HAP-1 (cell line): Measurements from ENCODE around the gene FSD1.
"Not testable (repeated sequence)": the region's sequence is repeated elsewhere in the genome, so short reads cannot be mapped to it uniquely, and the experiment has no call there.

Experiments used
- DNase-seq, 2 experiments: peaks; one replicate each; pipeline ENCODE4 v3.0.0-alpha.2; 2016 to 2020; ENCODE audit warnings: low spot score in 2 of 2
- H3K27me3 ChIP-seq: fragments of 250-450 bp; sonication (Bioruptor Pico); 2 replicates; pipeline ENCODE4 v1.5.1; 2020; ENCODE audit warnings: low read depth, mild to moderate bottlenecking, moderate library complexity
- H3K36me3 ChIP-seq: fragments of 250-450 bp; sonication (Bioruptor Pico); replicated peaks from 2 replicates; pipeline ENCODE4 v1.5.1; 2020; ENCODE audit warnings: mild to moderate bottlenecking
- H3K4me1 ChIP-seq: fragments of 250-450 bp; sonication (Bioruptor Pico); 2 replicates; pipeline ENCODE4 v1.5.1; 2020; ENCODE audit warnings: mild to moderate bottlenecking
- H3K4me3 ChIP-seq: fragments of 250-450 bp; sonication (Bioruptor Pico); 2 replicates; pipeline ENCODE4 v1.5.1; 2020; ENCODE audit warnings: mild to moderate bottlenecking, moderate library complexity
- H3K9me3 ChIP-seq: fragments of 250-450 bp; sonication (Bioruptor Pico); 2 replicates; pipeline ENCODE4 v1.5.1; 2020; ENCODE audit warnings: mild to moderate bottlenecking, moderate library complexity
- in situ Hi-C: fragments of 300-500 bp; cut with MboI; formaldehyde crosslinking; loops from 3 replicates; pipeline ENCODE4 v1.14.3; 2020; ENCODE audit warnings: low sequenced_read_pairs, inconsistent platforms, mixed read lengths

FSD1 gene

DNA sequence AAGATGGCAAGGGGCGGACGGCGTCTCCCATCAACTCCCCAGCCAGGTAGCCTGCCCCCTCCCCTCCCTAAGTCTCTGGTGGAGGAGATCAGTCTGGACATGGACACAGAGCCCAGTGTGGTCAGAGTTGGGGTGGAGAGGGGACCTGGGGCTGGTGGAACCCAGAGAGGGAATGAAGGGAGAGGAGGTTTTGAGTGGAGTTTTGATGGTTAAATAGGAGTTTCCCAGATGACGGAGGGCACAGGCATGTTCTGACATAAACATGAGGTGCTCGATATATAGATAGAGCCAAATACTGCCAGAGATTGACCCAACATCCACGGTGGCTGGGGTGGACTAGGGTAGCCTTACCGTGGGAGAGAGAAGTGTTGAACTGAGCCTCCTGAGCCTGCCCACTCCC is 14.1 kb downstream of the FSD1 start:
- Histone ChIP-seq H3K9me3 (no peaks in the 10 kb centered on the region), H3K36me3 (peaks cover 12% of the 10 kb centered on the region), H3K4me1 (no peaks in the 10 kb centered on the region), H3K4me3 (no peak overlapping the region), H3K27me3 (no peaks in the 10 kb centered on the region)
- in situ Hi-C loops, result no loop called here
- no peak for DNase-seq

DNA sequence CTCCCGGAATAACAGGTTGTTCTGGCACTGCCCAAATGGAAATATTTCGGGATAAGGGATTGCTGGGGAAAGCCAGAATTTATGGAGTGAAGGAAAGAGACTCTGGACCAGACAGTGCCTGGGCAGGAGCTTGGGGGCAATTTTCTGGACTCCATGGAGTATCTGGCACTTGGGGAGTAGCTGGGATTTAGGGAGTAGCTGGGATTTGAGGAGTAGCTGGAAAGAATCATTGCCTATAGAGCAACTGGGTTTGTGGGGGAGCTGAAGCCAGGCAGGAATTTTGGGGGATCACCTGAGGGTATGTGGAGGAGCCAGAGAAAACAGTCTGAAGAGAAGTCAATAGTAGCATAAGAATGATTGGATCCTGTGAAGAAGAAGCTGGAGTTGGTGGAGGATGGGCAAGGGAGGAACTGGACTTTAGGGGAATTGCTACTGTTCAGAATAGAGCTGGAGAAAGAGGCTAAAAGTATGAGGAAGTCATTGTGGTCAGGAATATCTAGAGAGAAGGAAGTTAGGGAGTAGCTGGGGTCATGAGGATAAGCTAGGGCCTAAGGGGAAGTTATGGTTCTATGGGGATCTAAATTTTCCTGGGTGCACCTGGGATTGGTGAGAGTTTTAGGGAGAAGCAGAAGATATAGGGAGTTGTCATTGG is 14.8 kb downstream of the FSD1 start:
- no peaks in the 10 kb centered on the region for H3K4me1 ChIP-seq
- H3K9me3 ChIP-seq, result no peaks in the 10 kb centered on the region
- H3K27me3 ChIP-seq, result no peaks in the 10 kb centered on the region
- DNase-seq, result no peak
- H3K36me3 ChIP-seq, result peaks cover 12% of the 10 kb centered on the region
- no peak overlapping the region for H3K4me3 ChIP-seq
- in situ Hi-C loops, result no loop called here

GRCh38 chr19:4320419-4320818 is 16.0 kb downstream of the FSD1 start:
- H3K4me3 ChIP-seq, result no peak overlapping the region
- H3K4me1 ChIP-seq, result no peaks in the 10 kb centered on the region
- H3K36me3 ChIP-seq, result peaks cover 12% of the 10 kb centered on the region
- H3K27me3 ChIP-seq, result no peaks in the 10 kb centered on the region
- no peak for DNase-seq
- in situ Hi-C loops, result no loop called here
- H3K9me3 ChIP-seq, result no peaks in the 10 kb centered on the region

GRCh38 chr19:4322942-4323665 is 18.7 kb downstream of the FSD1 start:
- no peaks in the 10 kb centered on the region for H3K27me3 ChIP-seq
- no peaks in the 10 kb centered on the region for H3K9me3 ChIP-seq
- no peak for DNase-seq
- H3K4me1 ChIP-seq, result peaks cover 7% of the 10 kb centered on the region
- no peaks in the 10 kb centered on the region for H3K36me3 ChIP-seq
- in situ Hi-C loops, result no loop called here
- H3K4me3 ChIP-seq, result no peak overlapping the region

DNA sequence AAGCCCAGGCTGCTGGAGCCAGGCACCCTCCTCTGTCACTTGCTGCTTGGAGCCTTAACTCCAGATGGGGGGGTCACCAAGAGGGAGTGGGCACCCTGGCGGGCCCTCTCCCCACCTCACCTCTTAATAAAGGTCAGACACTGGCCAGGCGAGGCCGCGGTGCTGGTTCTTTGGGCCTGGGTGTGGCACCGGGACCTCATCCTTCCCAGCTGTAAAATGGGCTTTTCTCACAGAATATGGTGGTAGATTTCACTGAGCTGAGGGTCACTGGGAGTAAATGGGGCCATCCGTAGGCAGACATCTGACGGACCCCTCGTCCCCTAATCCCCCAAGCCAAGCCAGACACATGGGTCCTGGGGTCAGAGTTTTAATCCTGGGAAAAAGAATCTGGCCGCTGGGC is 19.3 kb downstream of the FSD1 start:
- no peak for DNase-seq
- peaks cover 7% of the 10 kb centered on the region for H3K4me1 ChIP-seq
- H3K36me3 ChIP-seq, result no peaks in the 10 kb centered on the region
- no peaks in the 10 kb centered on the region for H3K9me3 ChIP-seq
- no peaks in the 10 kb centered on the region for H3K27me3 ChIP-seq
- no peak overlapping the region for H3K4me3 ChIP-seq
- in situ Hi-C loops, result no loop called here

DNA sequence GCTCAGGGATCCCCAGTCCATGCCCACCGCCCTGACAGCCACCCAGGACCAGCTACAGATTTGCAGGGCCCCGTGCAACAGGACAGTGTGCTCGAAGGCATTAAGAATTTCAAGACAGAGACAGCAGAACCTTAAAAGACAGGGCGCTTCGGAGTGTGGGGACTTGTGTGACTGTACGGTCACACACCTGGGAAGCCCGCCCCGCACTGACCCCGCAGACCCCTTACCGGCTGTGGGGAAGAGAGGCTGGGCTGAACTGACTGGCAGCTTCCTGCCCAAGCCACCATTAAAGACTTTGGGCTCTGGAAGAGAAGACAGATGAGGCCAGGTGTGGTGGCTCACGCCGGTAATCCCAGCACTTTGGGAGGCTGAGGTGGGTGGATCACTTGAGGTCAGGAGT is 19.8 kb downstream of the FSD1 start:
- H3K4me3 ChIP-seq, result no peak overlapping the region
- no peak for DNase-seq
- in situ Hi-C loops, result no loop called here
- no peaks in the 10 kb centered on the region for H3K9me3 ChIP-seq
- H3K4me1 ChIP-seq, result peaks cover 7% of the 10 kb centered on the region
- no peaks in the 10 kb centered on the region for H3K27me3 ChIP-seq
- no peaks in the 10 kb centered on the region for H3K36me3 ChIP-seq

GRCh38 chr19:4326215-4326836 is 21.9 kb downstream of the FSD1 start:
- in situ Hi-C loops, result no loop called here
- no peaks in the 10 kb centered on the region for H3K36me3 ChIP-seq
- peaks cover 7% of the 10 kb centered on the region for H3K4me1 ChIP-seq
- H3K27me3 ChIP-seq, result no peaks in the 10 kb centered on the region
- DNase-seq, result no peak
- H3K4me3 ChIP-seq, result peak overlapping the region; percentile 17
- H3K9me3 ChIP-seq, result no peaks in the 10 kb centered on the region

- in situ Hi-C loops, result no loop called here
- peak in 1 of 2 experiments; percentile 72 for DNase-seq
- Histone ChIP-seq H3K27me3 (no peaks in the 10 kb centered on the region), H3K4me1 (peaks cover 7% of the 10 kb centered on the region), H3K36me3 (no peaks in the 10 kb centered on the region), H3K9me3 (no peaks in the 10 kb centered on the region), H3K4me3 (peak overlapping the region; percentile 17)
Observed at GRCh38 chr19:4326837-4327251, 22.4 kb downstream of the FSD1 start.

DNA sequence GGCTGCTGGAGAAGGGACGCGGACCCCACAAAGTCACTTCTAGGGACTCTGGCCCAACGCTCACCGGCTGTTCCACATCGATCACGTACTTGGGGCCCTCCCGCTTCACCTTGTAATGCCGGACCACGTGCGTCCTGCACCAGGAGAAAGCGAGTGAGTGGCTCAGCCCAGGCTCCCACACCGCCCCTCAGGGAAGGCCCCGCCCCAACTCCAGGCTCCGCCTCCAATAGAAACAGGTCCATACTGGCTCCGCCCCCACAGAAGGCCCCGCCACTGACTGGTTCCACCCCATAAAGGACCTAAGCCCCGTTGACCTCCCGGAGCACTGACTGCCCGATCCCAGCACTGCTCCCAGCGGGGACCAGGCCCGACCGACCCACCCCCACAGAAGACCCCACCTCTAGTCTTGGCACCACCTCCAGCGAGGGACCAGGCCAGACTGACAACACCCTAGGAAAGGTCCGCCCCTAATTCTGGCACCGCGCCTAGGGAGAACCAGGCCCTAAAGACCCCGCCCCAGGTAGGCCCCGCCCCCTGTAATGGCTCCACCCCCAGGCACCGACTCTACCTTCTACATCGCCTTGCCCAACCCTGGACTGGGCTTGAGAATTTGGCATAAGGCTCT is 23.0 kb downstream of the FSD1 start:
- Histone ChIP-seq H3K4me3 (peak overlapping the region; percentile 17), H3K27me3 (no peaks in the 10 kb centered on the region), H3K9me3 (no peaks in the 10 kb centered on the region), H3K4me1 (peaks cover 7% of the 10 kb centered on the region), H3K36me3 (no peaks in the 10 kb centered on the region)
- in situ Hi-C loops, result no loop called here
- DNase-seq, result peak; percentile 46 to 94

- in situ Hi-C loops, result no loop called here
- Histone ChIP-seq H3K27me3 (no peaks in the 10 kb centered on the region), H3K36me3 (no peaks in the 10 kb centered on the region), H3K9me3 (no peaks in the 10 kb centered on the region), H3K4me3 (no peak overlapping the region), H3K4me1 (peaks cover 7% of the 10 kb centered on the region)
- DNase-seq, result no peak
Observed at GRCh38 chr19:4327877-4328242, 23.5 kb downstream of the FSD1 start.

DNA sequence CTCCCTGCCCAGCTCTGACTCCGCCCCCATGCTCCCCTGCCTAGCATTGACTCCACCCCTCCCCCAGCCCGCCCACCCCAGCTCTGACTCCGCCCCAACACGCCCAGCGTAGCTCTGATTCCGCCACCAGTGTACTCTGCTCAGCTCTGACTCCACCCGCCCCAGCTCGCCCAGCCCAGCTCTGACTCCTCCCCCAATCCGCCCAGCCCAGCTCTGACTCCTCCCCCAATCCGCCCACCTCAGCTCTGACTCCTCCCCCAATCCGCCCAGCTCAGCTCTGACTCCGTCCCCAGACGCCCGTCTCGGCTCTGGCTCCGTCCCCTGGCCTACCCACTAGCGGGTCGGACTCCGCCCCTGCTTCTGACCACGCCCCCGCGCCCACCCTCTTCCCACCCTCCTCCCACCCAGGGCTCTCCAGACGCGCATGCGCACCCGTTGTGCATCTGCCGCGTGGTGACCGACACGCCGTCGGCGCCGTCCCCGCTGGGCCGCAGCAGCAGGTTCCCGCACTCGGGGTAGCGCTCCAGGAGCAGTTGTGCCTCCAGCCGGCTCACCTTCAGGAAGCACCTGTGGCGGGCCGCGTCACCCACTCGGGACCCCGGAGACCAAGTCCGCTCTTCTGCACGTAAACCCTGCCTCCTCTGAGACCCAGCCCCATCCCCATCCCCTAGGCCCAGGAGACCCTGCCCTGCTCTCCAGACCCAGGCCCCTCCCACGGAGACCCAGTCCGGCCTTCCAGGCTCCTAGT is 24.0 kb downstream of the FSD1 start:
- H3K4me3 ChIP-seq, result no peak overlapping the region
- H3K4me1 ChIP-seq, result peaks cover 7% of the 10 kb centered on the region
- no peaks in the 10 kb centered on the region for H3K27me3 ChIP-seq
- in situ Hi-C loops, result no loop called here
- peak in 1 of 2 experiments; percentile 83 for DNase-seq
- H3K36me3 ChIP-seq, result no peaks in the 10 kb centered on the region
- H3K9me3 ChIP-seq, result no peaks in the 10 kb centered on the region

- H3K27me3 ChIP-seq, H3K36me3 ChIP-seq, H3K9me3 ChIP-seq, in situ Hi-C loops, H3K4me1 ChIP-seq, H3K4me3 ChIP-seq: not testable (repeated sequence)
- DNase-seq, result peak in 1 of 2 experiments; percentile 63
Observed at GRCh38 chr19:4328991-4329681, 24.7 kb downstream of the FSD1 start.

- H3K9me3 ChIP-seq, result no peaks in the 10 kb centered on the region
- H3K36me3 ChIP-seq, result no peaks in the 10 kb centered on the region
- in situ Hi-C loops, result no loop called here
- no peaks in the 10 kb centered on the region for H3K27me3 ChIP-seq
- no peak for DNase-seq
- peaks cover 7% of the 10 kb centered on the region for H3K4me1 ChIP-seq
- H3K4me3 ChIP-seq, result no peak overlapping the region
Observed at GRCh38 chr19:4329858-4330257, 25.5 kb downstream of the FSD1 start.
